ENCODE data around the gene KCNQ1OT1.

DNA sequence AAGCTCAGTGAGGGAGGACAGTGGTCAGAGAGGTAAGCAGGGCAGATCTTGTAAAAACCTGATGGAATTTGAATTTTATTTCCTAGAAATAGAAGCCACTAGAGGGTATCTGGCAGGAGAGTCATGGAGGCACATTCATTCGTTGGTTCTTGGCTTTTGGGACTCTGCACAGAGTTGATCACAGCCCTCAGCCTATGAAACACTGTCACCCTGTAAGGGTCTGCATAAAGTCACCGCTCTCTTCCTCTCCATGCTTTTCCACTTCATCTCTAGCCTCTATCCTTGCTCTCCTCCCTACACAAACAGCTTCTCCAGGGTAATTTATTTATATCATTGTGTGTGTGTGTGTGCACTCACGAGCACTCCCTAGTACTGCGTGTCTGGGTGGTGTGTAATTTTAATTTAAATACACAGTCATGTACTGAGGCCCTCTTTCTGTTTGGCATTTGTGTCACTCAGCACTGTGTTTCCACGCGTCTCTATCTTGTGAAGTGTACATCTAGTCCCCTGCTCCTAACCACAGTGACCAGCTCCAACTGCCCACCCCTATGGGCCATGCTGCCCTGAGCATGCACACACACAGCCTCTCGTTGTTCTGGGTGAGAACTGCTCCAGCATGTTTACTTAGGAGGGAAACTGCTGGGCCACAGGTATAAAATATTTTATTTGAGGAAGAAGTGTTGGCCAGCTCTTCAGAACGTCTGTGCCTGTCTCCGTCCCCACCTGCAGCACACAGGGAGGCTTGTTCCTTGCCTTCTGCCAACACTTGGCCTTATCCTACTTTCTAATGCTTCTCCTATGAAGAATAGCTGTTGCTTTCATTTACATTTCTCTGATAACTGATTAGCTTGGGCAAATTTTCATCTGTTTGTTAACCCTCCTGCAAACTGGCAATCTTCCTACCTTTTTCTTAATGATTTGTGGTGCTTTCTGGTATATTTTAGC is 4.5 kb downstream of the KCNQ1OT1 start:
- TF ChIP-seq POLR2A (IDR thresholded peaks at IDR 0.05) (no peak), POLR2AphosphoS5 (IDR thresholded peaks at IDR 0.05) (no peak)
- TF ChIP-seq, protein P1, sequence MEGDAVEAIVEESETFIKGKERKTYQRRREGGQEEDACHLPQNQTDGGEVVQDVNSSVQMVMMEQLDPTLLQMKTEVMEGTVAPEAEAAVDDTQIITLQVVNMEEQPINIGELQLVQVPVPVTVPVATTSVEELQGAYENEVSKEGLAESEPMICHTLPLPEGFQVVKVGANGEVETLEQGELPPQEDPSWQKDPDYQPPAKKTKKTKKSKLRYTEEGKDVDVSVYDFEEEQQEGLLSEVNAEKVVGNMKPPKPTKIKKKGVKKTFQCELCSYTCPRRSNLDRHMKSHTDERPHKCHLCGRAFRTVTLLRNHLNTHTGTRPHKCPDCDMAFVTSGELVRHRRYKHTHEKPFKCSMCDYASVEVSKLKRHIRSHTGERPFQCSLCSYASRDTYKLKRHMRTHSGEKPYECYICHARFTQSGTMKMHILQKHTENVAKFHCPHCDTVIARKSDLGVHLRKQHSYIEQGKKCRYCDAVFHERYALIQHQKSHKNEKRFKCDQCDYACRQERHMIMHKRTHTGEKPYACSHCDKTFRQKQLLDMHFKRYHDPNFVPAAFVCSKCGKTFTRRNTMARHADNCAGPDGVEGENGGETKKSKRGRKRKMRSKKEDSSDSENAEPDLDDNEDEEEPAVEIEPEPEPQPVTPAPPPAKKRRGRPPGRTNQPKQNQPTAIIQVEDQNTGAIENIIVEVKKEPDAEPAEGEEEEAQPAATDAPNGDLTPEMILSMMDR (IDR thresholded peaks at IDR 0.05): no peak
